A172 (cell line): ENCODE results near the gene TLE7. TPM values are rescaled to one million over a fixed set of nuclear protein-coding genes. Genes with fewer than 3 reads are reported as not detected.

Experiments
- DNase-seq: peaks from one replicate; pipeline ENCODE4 v3.0.0-alpha.2; 2015; ENCODE audit warnings: low spot score
- total RNA-seq: library from RNA; depleted of rRNA; stranded (reverse); fragments of >200 nt; shearing (Covaris generic); gene quantifications from 2 replicates; pipeline ENCODE4 v1.2.3, GENCODE V29; 2014

The TLE7 gene
- total RNA-seq, 1 experiment from 2014 or later, result not detected

- no peak for DNase-seq
Observed at GRCh38 chr16:71448274-71448866, 6.5 kb upstream of the TLE7 start.

GRCh38 chr16:71443714-71444113 is 1.9 kb upstream of the TLE7 start:
- DNase-seq, result no peak

GRCh38 chr16:71441348-71442050 is 355 bp downstream of the TLE7 start:
- no peak for DNase-seq

DNA sequence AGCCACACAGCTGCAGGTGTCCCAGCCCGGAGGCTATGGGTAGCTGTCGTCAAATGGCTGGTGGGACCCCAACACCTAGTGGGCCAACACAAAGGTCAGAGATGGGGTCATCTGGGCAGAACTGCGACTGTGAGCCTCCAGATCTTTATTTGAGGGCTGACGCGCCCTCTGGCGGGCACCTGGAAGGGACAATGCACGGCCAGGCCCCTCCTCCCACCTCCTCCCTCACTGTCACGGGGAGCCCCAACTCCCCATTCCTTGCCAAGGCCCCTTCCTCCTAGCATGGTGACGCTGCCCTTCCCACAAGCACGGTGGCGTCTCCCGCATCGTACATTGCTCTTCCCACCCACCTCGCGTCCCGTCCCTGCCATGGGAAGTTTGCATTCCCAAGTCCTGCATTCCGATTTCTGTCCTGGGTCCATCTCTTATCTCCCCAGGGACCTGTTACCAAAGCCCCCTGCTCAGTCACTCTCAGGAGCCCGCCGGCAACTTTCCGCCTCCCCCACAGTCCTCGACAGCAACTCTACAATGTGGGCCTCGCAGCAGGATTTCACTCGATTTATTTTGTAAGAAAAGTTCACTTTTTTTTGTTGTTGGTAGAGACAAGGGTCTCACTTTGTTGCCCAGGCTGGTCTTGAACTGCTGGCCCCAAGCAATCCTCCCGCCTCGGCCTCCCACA is 1.0 kb downstream of the TLE7 start:
- no peak for DNase-seq

GRCh38 chr16:71439523-71439922 is 2.3 kb downstream of the TLE7 start:
- peak; percentile 13 for DNase-seq

- no peak for DNase-seq
Observed at GRCh38 chr16:71436473-71436872, 5.4 kb downstream of the TLE7 start.

- DNase-seq, result no peak
Observed at GRCh38 chr16:71432906-71433305, 8.9 kb downstream of the TLE7 start.

DNA sequence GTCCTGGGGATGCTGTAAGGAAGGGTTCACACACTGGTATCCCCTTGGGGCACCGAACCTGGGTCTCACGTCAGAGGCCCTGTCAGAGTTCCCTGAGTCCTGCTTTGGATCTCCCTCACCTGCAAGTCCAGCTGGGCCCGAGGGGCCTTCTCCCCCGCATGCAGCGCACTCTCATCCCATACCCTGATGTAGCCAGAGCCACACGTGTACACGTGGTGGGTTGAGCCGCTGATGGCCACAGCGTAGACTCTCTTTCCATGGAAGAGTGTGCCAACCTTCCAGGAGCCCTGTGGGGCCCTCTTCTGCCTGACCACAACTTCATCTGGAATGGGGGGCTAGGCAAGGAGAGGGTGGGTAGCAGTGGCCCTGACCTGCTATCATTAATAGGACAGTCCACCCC is 9.9 kb downstream of the TLE7 start:
- no peak for DNase-seq

DNA sequence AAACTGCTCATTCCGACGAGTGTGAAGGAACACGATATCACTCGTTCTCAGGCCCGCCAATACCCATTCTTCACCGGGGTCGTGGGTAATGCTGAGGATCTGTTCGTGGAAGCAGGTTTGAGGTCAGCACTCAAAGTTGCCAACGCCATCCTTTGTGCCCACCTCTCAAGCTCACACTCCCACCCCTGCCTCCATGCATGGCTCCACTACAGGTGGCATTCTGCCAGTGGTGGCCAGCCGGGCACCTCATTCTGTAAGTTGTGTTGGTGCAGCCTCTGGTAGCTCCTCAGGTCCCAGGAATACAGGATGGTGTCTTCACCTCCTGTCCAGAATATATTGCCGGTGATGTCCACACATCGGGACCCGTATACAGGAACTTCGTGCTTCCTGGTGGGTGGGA is 10.7 kb downstream of the TLE7 start:
- no peak for DNase-seq

- no peak for DNase-seq
Observed at GRCh38 chr16:71430744-71431143, 11.1 kb downstream of the TLE7 start.

- no peak for DNase-seq
Observed at GRCh38 chr16:71429581-71429980, 12.3 kb downstream of the TLE7 start.

DNA sequence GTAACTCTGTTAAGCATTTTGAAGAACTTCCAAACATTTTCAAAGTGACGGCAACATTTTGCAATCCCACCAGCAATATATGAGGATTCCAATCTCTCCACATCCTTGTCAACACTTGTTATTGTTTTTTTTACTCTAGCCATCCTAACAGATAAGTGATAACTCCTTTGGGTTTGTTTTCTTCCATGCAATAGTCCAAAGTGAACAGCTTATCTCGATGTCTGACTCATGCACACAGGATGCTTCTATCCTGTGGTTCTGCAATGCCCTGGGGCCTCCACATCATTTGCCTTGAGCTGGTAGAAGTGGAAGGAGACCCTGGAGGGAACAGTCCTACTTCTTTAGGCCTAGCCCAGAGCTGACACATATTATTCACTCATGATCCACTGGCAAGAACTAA is 13.0 kb downstream of the TLE7 start:
- DNase-seq, result peak; percentile 39

DNA sequence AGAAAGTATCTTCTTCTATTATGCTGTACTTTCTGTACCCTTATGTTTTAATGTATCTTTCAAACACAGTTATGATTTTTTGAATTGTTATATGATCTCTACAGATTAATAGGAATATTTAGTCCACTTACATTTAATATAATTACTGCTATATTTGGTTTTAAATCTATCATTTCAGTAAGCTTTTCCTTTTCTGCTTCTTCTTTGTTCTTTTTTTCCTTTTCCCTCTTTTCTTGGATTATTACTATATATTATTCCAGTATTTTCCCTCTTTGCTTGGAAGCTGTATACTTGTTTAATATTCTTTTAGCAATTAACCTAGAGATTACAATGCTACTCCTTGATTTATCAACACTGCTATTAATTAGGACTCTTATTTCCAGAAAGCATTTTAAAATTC is 13.5 kb downstream of the TLE7 start:
- no peak for DNase-seq

DNA sequence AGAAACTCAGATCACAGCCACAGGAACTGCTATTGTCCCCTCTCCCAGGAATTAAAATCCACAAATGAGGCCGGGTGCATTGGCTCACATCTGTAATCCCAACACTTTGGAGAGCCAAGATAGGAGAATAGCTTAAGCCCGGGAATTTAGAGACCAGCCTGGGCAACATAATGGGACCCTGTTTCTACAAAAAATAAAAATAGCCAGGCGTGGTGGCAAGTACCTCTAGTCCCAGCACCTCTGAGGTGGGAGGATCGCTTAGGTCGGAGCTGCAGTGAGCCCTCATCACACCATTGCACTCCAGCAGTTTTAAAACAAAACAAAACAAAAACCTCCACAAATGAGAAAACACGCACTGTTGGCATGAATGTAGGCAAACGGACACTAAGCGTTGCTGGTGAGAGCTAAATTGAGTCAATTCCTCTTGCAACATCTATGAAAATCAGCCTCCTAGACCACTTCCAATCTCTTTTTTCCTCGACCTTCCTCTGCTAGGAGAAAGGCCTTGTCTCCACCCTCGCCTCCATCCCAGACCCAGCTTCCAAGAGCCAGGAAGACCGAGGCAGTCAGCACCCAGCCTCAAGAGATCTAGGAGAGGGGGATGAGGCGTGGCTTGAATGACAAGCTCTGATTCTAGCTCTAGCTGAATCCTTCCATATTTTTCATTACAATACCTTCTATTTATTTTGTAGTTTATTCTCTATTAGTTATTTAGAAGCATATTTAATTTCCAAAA is 14.8 kb downstream of the TLE7 start:
- no peak for DNase-seq

DNA sequence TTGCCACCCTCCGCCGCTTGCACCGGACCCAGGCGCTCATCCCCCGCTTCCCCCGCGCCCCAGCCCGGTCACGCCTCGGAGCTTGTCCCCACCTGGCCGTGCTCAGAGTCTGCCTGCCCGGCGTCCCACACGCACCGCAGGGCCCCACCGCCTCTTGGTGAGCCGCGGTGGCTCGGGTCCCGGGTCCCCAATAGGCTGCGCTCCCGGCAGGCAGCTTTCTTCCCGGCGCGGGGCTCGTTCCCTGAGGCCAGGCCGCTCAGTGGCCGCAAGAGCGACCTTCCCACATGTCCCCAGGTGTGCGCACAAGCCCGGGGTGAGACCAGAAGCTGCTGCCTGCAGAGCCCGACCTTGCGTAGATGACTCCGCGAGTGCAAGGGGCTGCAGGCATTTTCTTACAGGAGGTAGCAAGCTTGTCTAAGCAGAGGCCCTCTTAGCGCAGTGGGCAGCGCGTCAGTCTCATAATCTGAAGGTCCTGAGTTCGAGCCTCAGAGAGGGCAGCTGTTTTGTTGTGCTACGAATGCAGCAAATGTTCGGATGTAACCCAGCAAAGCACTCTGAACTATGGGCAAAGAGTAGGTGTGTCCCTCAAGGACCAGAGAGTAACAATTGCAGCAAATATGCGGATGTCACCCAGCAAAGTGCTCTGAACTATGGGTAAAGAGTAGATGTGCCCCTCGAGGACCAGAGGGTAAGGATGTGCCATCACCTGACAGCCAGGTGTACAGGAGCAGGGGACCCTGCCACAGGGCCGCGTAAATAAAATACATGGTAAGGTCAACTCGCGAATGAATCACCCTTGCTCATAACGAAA is 15.6 kb downstream of the TLE7 start:
- no peak for DNase-seq

DNA sequence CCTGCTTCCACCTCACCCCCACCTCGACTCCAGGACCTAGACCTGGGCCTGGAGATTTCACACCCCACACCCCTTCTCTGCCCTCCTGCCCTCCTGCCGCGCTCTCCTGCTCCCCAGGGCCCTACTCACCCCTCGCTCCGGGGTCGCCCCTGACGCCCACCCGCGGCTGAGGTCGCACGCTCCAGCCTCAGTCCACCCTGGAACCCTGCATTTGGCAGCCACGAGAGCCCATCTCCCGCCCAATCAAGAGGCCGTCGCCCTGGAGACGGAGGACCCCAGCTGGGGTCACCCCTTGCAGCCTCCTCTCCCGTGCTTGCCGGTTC is 16.1 kb downstream of the TLE7 start:
- DNase-seq, result no peak

DNA sequence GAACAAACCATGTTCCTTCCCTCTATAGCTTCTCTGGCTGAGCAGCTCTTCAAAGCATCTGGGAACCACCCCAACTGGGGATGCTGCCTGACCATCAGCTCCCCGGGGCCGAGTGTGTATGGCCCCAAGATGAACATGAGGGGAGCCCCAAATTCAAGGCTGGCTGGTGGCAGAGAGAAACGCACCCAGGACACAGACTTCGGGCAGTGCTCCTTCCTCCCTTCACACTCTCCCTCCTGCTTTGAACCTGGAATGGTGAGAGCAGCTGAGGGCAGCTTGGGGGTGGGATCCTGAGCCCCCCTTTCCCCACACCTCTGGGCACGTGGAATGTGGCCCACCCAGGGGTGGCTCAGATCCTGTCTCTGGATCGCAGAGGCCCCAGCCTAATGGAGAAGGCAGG is 17.2 kb downstream of the TLE7 start:
- DNase-seq, result no peak

GRCh38 chr16:71423865-71424264 is 18.0 kb downstream of the TLE7 start:
- no peak for DNase-seq

GRCh38 chr16:71423016-71423415 is 18.8 kb downstream of the TLE7 start:
- no peak for DNase-seq

- DNase-seq, result peak; percentile 40
Observed at GRCh38 chr16:71421911-71422310, 19.9 kb downstream of the TLE7 start.

DNA sequence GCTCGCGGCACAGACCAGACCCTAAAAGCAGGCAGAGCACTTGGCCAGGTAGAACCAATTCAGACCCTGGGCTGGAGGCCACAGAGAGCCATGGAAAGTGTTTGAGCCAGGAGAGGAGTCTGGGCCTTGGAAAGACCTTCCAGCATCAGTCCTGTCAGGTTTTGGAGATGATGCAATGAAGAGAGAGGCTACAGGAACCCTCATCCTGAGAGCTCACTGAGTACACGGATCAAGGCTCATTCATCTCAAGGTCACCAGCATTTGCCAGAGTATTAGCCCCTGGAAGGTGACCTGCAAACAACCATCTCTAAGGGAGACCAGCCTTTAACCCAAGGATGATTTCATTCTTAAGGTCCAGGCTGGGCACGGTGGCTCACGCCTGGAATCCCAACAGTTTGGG is 27.8 kb downstream of the TLE7 start:
- DNase-seq, result no peak

DNA sequence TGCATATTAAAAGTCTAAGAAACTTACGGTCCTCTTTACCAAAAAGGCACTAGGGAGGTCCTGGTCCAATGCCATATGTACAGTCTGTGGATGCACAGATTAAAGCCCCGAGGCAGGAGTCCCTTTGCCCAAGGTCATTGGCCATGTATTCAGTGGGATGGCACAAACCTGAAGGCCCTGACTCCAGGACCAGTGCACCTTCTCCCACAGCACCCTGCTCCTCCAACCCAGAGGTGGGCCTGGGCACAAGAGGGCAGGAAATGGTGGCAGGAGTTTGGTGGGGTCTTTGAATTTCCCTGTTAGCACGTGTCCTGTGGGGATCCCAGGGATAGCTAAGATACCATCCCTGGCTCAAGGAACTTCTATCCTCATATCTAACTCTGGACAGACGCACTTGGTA is 28.5 kb downstream of the TLE7 start:
- no peak for DNase-seq
